Cerebellar nuclear complex (tissue), 1 donor: Measurements from ENCODE around the gene KAZN.
"Not testable (repeated sequence)": the region's sequence is repeated elsewhere in the genome, so short reads cannot be mapped to it uniquely, and the experiment has no call there.

Source experiments
- DNase-seq, 2 experiments: peaks; one replicate each; lab custom pipeline; 2025; lab: John Stamatoyannopoulos, UW

KAZN gene

DNA sequence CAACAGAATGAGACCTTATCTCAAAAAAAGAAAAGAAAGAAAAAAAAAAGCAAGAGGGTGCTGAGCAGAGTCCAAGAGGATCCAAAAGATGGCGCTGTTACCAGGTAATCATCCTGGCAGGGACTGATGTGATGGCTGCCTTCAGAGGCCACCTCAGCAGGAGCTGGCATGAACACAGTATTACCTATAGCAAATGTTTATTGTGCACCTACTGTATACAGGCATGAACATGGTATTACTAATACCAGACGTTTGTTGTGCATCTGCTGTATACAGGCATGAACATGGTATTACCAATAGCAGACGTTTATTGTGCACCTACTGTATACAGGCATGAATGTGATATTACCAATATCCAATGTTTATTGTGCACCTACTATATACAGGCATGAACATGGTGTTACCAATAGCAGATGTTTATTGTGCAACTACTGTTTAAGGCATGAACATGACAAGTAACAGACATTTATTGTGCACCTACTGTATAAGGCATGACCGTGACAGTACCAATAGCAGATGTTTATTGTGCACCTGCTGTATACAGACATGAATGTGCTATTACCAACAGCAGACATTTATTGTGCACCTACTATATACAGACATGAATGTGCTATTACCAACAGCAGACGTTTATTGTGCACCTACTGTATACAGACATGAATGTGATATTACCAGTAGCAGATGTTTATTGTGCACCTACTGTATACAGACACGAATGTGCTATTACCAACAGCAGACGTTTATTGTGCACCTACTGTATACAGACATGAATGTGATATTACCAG, 439.9 kb downstream of the KAZN start:
- no peak for DNase-seq

DNA sequence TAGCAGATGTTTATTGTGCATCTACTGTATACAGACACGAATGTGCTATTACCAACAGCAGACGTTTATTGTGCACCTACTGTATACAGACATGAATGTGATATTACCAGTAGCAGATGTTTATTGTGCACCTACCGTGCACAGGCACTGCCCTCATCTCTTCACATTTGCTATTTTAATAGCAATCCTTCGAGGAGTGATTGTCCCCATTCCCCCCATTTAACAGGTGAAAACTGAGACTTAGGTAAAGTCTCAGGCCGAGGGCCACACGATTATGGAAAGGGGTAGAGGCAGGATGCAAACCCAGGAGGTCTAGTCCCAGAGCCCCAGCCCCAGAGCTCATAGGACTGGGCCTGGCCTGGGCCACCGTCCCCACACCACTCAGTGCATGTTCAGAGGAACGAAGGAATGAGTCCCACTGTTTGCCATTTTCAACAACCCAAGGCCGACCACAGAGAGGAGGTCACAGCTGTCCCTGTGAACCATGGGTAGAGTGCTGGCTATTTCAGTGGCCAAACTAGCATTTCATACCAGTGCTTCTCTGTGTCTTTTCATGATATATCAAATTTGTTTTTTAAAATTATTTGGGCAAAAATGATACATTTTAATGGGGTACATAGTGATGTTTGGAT, 440.6 kb downstream of the KAZN start:
- DNase-seq: no peak

DNA sequence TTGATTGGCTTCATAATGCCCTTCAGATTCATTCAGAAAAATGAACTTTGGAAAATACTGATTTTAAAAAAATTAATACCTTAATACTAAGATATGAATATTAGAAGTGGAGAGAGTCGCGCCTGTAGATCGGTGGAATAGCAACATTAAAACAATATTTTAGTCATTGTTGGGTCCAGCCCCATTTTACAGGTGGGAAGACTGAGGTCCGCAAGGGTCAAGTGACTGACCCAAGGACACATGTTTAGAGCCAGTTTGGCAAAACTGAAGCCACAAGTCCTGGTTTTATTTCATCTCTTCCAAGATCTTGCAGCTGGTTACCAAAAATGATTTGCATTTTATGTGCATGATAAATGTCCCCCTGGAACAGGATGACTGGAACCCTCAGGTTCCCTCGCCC, 441.4 kb downstream of the KAZN start:
- no peak for DNase-seq

DNA sequence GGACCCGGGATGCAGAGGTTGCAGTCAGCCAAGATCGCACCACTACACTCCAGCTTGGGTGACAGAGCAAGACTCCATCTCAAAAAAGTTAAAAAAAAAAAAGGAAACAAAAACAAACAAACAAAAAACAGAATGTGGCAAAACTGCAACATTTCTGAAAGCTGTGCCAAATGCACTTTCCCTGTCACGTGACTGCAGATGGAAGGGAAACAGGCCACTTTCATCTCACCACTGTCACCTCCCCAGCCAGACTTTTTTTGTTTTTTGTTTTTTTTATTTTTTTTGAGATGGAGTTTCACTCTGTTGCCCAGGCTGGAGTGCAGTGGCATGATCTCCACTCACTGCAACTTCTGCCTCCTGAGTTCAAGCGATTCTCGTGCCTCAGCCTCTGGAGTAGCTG, 442.2 kb downstream of the KAZN start:
- DNase-seq: not testable (repeated sequence)

DNA sequence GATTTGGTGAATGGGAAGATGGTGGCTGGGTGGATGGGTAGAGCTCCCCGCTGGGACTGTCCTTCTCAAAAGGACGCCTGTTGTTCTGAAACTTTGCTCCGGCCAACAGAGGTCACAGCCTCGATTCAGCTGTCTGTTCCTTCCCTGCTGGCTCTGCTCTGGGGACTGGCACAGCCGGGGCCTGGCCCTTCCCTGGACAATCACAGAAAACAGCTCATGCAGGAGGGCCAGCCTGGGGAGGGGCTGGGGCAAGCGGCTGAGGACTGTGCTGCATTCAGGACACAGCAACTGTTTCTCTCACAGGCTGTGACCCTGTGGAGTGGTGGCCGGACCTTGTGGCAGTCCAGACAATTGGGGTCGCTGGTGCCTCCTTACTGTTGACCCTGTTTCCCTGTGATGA, 444.4 kb downstream of the KAZN start:
- DNase-seq: no peak

DNA sequence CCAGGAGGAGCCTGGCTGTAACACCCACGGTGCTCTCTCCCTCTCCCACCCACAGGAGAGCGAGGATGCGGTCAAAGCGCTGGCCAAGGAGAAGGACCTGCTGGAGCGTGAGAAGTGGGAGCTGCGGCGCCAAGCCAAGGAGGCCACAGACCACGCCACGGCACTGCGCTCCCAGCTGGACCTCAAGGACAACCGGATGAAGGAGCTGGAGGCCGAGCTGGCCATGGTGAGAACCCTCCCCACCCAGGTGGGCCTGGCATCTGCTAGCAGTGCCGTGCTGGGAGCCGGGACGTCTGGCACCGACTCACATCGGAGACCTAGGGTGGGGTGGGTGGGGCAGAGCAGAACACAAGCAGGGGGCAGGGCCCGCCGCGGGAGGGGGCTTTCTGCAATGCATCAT, 445.4 kb downstream of the KAZN start:
- DNase-seq: no peak

DNA sequence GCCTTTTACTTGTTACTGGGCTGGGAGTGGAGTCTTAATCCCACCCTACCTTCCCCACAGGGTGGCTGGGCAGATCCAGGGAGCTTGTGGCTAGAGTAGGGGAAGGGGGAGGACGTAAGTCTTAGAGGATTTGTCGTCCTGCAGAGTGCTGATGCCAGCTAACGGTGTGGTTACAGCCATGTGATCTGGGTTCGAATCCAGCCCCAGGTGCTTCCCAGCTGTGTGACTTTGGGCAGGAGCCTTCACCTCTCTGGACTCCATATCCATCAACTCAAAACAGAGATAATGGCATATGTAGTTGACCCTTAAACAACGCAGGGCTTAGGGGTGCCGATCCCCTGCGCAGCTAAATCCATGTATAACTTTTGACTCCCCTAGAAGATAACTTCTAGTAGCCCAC, 446.6 kb downstream of the KAZN start:
- no peak for DNase-seq

DNA sequence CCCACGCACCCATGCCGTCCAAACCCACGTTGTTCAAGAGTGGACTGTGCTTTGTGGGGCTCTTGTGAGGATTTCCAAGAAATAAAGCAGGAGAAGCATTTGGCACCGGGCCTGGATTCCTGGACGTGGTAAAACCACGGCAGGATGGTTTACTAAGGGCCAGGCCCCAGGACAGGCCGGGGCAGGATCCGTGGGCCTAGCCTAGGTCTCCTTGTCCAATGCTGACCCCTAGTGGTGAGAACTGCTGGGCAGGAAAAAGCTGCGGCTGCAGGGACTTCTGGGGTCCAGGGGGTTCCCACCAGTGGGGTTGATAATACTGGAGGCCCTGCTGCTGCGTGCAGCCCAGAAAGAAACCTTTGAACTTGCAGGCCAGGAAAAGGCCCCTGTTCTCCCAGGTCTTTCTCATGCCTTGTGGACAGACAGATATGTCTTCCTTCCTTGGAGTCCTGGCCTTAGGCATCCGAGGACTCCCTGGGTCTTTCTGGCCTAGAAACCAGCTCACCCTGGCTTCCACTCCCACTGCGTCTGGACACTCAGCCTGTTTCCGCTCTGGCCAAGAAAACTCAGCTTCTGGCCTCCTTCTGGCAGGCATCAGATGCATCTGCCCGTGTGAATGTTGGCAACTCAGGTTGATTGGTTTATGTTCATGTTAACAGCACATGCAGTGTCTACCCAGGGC, 448.1 kb downstream of the KAZN start:
- peak; percentile 56 to 71 for DNase-seq

DNA sequence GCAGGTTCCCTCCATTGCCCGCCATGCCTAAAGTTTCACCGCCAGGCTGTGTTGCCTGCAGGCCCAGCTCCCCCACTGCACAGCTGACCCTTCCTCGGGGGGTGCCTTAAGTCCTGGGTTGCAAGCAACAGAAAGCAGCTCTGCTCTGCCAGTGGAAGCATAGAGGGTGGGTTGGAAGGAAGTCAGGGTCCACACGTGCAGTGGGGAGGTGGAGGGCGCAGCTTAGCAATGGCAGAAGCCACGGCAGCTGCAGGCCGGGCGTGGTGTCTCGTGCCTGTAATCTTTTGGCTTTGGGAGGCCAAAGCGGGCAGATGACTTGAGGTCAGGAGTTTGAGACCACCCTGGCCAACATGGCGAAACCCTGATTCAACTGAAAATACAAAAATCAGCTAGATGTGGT, 448.8 kb downstream of the KAZN start:
- DNase-seq: no peak

DNA sequence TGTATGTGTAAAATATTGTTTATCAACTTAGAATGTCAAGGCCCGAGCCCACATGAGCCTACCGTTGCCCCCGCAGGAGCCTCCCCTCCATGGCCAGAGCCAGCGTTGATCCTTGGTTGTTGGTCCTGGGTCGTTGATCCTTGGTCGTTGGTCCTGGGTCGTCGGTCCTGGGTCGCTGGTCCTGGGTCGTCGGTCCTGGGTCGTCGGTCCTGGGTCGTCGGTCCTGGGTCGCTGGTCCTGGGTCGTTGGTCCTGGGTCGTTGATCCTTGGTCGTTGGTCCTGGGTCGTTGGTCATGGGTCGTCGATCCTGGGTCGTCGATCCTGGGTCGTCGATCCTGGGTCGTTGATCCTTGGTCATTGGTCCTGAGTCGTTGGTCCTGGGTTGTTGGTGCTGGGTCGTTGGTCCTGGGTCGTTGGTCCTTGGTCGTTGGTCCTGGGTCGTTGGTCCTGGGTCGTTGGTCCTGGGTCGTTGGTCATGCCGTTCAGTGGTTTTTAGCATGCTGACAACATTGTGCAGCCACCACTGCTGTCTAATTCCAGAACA, 450.0 kb downstream of the KAZN start:
- DNase-seq: no peak

DNA sequence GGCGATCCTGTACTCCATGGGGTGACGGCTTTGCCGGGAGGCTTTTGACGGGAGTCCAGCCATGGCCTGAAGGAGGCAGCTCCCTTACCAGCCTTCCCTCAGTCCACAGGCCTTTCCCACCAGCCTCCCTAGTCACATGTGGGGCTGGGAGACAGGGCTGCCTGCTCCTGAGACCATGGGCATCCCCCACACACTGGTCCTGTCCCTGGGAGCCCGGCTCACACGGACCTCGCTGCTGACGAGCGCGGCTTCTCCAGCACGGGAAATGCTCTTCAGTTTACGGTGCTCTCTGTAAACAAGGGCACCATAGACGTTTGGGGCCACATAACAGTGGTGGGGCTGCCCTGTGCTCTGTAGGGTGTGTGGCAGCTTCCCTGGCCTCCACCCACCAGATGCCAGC, 450.6 kb downstream of the KAZN start:
- DNase-seq: no peak

DNA sequence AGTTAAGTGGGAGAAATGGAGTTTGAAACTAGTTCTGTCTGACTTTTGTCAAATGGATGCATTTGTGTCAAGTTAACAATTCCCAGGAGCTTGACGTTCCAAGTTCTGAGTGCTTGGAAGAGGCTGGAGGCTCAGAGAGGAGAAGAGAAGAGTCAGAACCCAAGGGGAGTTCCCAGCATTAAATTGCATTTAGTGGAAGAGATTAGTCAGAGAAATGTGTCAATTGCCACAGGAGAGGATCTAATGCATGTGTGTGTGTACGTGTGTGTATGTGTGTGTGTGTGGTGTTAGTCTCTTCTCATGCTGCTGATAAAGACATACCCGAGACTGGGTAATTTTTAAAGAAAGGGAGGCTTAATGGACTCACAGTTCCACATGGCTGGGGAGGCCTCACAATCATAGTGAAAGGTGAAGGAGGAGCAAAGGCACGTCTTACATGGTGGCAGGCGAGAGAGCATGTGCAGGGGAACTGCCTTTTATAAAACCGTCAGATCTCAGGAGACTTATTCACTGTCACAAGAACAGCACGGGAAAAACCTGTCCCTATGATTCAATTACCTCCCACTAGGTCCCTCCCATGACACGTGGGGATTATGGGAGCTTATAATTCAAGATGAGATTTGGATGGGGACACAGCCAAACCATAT, 453.5 kb downstream of the KAZN start:
- DNase-seq: no peak

DNA sequence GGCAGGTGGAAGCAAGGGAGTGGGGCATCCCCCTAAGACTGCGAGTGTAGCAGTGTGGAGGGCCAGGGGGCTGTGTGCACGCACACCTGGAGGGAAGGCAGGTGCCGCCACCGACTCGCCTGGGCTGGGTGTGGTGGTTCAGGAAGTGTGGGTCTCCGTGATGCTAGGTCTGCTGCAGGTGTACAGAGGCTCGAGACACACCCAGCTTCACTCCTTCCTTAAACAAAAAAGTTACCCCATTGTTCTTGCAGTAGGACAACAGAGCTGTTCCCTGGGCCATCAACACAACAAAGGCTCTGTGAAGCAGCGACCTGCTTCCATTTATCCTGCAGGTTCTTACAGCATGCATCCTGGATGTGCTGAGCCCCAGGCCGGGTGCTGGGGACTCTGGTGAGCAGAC, 454.7 kb downstream of the KAZN start:
- DNase-seq: no peak

DNA sequence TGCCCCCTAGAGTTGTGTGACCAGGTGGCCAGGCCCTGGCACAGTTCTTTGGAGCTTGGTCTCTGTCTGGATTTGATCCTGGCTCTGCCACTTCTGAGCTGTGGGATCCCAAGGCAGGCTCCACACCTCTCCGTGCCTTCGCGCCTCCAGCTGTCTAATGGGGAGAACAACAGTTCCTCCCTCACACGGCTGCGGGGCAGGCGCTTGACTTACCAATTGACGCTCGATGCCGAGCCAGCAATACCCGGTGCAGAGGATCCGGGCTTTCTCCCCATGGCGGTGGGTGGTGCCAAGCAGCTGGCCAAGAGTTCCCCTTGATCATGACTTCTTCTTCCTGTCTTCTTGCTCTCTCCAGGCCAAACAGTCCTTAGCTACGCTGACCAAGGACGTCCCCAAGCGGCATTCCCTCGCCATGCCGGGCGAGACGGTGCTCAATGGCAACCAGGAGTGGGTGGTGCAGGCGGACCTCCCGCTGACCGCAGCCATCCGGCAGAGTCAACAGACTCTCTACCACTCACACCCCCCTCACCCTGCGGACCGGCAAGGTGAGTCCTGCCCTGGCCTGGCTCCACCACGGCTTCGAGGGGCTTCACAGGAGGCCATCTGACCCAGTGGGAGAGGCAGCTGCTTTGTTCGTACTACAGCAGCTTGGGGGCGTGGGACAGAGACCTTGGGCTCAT, 457.4 kb downstream of the KAZN start:
- DNase-seq: no peak

DNA sequence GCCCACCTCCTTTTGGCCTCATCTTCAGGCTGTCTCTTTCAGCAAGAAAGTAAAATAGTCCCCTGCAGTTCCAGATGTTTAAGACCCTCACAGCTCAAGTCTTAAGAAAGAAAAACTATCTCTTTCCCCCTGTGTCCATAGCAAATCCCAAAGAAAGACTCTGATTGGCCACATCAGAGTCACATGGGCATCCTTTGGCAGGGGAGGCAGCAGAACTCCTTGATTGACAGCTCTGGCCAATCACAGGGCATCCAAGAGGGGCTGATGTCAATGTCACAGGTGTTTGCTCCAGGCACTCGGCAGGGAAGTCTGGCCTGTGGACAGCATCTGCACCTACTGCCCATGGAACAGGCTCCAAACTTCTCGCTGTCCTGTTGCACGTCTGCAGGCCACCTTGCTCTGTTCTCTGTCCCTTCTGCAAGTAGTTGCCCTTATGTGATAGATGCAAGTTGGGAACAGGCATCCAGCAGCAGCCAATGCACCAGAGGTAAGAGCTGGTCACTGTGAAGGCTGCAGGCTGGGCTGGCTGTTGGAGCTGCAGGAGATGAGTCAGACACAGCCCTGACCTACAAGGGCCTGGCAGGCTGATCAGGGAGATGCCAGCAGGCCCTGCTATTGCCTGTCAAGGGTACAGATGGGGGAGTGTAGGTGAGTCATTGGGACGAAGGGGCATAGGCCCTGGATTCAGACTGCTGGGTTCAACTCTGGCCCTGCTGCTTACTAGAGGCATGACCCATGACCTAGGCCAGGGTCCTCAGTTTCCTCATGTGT, 458.2 kb downstream of the KAZN start:
- DNase-seq: no peak

DNA sequence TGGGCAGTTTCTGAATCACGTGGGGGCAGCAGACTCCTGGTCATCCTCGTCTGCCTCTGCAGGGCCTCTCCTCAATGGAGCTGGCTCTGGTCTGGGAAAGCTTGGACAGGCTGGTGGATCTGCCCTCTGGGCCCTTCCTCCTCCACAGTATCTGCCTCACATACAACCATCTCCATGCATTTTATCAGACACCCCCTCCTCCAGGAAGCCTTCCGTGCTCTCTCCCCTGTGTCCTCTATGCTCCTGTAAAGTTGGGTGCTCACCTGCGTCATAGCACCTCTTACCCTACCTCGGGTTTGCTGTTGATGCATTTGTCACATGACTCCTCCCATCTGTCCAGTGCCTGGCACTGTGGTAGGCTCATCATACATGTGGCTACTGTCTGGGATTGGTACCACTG, 459.3 kb downstream of the KAZN start:
- no peak for DNase-seq

DNA sequence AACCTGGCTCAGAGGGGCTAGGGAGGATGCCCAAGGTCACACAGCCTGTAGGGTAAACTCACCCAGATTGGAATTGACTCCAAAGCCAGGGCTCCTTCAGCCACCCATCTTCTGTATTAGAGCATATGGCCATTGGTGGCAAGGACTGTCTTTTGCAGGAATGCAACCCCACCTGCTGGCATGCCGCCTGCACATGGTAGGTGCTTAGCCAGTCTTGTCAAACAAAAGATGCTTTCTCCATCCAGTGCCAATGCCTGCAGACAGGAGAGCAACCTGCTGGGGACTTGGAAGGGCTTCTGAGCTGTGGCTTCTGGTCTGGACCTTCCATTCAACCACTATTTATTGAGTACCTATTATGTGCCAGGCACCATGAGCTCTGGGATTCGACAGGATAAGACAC, 459.8 kb downstream of the KAZN start:
- DNase-seq: no peak

DNA sequence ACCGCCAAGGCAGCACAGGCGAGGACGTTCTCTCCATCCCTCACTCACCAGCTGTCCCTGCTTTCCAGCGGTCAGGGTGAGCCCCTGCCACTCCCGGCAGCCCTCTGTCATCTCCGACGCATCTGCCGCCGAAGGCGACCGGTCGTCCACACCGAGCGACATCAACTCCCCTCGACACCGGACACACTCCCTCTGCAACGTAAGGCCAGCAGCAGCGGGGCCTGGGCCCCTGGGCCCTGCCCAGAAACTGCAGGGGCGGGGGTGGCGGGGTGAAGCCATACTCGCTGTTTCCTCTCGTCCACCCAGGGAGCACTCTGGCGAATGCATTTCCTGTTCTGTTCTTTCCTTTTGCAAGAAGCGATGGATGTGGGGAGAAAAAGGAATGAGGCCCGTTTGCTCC, 461.6 kb downstream of the KAZN start:
- DNase-seq: no peak

DNA sequence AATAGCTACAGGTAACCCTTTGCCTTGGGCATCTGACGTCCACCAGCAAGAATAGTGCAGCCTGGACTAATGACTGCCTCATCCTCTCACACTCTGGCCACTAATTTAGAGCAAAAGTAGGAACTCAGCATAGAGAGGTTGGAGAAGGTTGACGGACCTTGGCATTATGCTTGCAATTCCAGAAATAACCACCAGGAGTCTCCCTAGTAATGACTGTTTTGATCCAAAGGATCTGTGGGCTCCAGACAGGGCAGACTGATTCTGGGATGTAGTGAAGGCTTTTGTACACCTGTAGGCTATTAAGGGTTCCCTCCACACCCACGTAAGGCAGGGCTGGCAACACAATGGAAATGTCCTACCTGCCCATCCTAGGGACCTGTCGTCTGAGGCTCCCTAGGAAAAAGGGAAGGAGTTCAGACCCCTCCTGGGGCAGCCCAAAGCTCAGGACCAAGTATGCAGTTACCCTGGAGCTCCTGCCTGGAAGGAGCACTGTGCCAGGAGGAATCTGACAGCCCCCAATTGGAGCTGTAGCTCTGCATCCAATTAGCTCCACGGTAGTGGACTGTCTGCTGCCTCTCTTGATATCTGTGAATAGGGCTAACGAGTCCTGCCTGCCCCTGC, 464.1 kb downstream of the KAZN start:
- DNase-seq: no peak

DNA sequence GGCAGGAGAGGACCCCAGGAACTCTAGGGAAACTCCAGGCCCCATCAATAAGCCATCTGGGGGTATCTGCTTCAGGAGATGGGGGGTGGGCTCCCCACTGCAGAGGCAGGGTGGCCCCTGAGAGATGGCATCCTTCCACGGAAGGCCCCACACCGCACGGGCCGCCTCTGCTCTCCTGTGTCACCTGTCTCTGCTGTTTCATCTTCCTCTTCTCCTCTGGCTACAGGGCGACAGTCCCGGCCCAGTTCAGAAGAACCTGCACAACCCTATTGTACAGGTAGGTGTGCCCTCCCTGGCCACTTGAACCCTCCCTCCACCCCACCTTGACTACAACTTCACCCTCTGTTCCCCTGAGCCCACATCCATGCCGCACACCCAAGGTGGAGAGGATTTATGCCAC, 464.9 kb downstream of the KAZN start:
- no peak for DNase-seq

DNA sequence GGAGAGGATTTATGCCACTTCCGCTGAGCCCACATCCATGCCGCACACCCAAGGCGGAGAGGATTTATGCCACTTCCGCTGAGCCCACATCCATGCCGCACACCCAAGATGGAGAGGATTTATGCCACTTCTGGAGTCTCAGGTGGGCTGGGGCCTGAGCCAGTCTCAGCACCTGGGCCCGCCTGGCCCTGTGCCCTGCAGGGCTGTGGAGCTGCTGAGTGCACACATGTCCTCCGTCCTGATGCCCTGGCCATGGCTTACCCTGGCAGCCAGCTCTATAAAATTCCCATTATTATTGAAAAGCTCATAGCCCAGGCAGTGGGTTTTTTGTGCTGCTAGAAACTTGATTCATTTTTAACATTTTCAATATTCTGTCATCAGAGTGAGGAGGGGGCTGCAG, 465.3 kb downstream of the KAZN start:
- no peak for DNase-seq
